Middle frontal gyrus (tissue), 1 donor: ENCODE data around the gene CENPV.
"Not testable (repeated sequence)": the region's sequence is repeated elsewhere in the genome, so short reads cannot be mapped to it uniquely, and the experiment has no call there.

ENCODE experiments used
- DNase-seq: peaks from one replicate; pipeline ENCODE4 v3.0.0-alpha.2; 2015; ENCODE audit warnings: low spot score; ENCODE audit errors: extremely low spot score

The CENPV gene

DNA sequence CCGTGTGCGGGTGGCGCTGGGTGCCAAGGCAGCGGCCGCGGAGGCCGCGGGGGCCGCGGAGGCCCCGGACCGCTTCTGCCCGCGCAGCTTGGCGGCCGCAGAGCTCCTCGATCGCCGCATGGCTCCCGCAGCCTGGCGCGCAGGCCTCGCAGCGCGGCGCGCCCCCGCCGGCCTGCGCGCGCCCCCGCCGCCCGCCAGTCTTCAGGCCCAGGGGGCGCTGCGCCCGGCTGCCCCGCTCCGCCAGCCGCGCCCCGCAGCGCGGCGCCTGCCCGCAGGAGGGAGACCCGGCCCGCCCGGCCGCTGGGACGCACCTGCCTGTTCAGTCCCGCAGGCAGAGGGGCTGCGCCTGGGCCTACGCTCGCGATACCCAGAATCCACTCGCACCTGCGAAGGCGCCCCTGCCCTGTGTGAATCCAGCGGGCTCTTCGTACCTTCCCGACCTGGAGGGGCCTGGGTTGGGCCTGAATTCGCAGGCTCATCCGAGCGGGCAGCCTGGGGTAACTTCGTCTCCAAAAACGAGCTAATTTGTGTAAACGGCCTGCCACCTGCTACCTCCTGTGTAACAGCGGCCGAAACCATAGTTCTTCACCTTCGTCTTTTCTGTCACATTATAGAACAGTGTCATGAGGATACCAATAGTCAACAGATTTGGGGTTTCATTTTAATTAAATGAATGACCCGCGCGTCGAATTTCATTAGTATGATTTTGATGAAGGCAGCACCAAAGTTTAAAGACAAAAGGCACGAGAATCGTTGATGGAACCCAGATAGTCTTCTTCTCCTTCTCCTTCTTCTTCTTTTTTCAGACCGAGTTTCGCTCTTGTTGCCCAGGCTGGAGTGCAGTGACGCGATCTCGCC is at the start of gene CENPV:
TSS of gene CENPV (minus strand) at position 153 of the 858 bp plus-strand sequence. CDS start at position 120, 33 bp downstream.
- DNase-seq, result no peak

DNA sequence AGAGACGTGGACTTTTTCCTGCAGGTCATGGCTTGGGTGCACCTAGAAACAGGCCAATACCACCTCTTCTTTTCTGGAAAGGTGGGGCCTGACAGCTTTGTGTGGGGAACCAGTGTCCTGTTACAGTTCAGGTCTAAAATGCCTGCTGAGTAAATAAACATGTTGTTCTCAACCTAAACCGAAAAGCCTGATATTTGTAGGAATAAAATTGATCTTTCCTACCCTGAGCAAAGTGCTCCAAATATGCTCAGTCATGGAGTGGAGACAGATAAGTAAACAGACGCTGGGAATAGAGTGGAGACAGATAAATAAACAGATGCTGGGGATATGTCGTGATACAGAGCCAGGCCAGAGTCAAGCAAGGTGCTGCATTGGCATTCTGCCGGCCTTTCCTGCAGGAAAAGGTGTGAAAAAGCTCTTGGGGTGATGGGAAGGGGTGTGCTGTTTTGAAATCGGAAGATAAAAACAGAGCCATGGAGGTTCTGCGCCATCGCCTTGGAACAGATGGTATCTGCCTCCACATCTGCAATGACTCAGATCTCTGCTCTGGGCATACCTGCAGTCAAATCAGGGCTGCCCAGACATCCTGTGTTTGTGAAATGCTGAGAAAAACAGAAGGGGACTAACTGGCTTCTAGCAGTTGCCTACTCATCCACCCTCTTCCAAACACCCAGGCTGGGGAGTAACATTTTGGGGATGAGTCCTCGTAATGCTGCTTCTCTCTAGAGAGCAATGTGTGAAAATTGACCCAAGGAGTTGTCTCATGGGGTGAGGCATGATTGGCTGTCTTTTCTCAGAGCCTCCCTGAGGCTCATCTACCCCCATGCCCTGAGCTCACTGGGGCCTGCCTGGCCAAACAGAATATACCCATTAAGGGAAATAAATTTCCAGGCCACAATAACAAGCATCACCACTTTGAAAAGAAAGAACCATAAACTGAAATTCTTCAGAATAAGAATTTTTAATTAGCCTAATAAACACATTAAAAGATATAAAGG is 45.3 kb upstream of the CENPV start:
- peak; percentile 29 for DNase-seq

DNA sequence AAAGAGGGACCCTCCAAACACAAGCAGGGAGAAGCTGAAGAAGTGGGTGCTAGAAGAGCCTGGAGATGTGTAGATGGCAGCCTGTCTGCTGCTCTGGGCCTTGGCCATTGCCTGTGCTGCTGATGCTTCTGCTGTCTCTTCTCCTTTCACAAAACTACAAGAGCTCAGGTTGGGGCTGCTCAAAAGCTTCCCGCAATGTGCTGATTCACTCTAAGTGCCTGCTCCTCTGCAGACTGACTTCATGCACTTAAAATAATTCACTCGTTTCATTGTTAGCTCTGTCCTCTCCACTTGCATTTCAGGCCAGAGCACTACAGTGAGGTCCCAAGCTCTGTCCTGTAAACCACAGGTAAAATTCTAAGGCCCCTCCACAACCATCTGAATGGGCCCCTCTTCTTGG is 43.4 kb upstream of the CENPV start:
- DNase-seq, result not testable (repeated sequence)

DNA sequence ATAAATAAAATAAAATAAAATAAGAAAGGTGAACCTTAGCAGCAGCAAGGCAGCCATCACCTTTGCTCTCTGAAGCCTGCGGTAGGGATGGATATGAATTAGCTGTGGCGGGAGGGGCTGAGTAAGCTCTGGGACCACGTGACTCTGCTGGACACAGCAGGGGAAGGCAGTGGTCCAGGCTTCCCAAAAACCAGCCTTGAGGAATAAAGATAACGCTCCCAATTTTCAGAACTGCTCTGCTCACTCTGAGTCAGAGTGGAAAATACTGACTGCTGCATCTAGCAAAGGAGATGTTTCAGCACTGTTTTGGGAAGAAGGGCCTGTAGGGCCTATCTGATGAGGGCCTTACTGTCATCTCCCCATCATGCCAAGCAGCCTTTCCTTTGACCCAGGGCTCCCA is 42.6 kb upstream of the CENPV start:
- not testable (repeated sequence) for DNase-seq

DNA sequence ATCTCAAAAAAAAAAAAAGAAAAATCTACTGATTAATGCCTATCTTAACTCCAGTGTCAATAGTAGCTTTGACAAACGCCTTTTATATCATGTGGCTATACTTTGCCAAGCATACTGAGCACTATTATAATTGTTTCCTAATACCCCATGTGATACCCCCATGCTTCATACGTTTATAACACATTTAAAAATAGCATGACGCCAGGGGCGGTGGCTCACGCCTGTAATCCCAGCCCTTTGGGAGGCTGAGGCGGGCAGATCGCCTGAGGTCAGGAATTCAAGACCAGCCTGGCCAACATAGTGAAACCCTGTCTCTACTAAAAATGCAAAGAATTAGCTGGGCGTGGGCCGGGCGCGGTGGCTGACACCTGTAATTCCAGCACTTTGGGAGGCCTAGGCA is 39.2 kb upstream of the CENPV start:
- not testable (repeated sequence) for DNase-seq

DNA sequence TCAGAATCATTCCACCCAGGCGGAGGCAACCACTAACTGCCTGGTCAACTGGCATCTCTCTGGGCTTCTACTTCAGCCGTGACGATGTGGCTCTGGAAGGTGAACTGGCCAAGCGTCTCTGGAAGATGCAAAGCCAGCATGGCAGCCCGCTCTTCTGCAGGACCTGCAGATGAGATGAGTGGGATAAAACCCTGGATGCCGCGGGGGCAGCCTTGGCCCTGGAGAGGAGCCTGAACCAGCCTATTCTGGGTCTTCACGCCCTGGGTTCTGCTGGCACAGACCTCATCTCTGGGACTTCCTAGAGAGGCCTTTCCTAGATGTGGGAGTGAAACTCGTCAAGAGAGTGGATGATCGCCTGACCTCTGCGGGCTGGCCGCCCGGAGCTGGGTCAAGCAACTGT is 38.2 kb upstream of the CENPV start:
- DNase-seq, result no peak

DNA sequence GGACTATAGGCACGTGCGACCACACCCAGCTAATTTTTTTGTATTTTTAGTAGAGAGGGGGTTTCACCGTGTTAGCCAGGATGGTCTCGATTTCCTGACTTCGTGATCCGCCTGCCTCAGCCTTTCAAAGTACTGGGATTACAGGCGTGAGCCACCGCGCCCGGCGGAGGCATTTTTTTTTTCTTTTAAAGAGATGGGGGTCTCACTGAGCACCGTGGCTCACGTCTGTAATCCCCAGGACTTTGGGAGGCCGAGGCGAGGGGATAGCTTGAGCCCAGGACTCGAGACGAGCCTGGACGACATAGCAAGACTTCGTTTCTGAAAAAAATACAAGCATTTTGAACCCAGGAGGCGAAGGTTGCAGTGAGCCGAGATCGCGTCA is 32.8 kb upstream of the CENPV start:
- DNase-seq, result not testable (repeated sequence)

DNA sequence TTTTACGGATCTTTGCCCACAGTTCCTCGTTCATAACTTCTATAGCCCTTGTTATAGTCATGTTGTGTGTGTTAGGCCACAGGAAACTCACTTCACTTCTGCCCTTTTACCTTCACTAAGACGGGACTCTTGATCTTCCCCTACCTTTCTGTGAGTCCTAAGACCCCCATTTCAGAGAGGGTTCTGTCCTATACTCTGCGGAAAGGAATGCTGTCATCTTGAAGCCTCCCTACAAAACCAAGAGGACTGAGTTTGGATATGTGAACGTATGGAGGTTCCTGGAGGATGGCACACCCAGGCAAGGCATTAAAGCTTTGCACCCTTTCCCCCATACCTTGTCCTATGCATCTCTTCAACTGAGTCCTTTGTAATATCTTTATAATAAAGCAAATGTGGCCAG is 31.3 kb upstream of the CENPV start:
- no peak for DNase-seq

DNA sequence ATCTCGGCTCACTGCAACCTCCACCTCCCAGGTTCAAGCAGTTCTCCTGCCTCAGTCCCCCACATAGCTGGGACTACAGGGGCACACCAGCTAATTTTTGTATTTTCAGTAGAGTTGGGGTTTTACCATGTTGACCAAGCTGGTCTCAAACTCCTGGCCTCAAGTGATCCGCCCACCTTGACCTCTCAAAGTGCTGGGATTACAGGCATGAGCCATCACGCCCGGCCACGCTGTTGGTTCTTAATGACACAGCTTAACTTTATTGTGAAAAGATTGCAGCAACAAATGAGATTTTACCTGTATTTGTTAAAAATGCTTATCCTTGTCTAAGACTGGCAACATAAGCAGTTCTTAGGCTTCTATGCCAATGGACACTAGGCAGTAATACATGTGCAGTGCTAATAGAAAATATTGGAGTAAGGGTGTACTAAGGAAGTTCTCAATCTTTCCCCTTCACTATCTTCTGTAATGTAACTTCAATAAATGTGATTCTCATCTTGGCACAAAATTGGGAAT is 30.6 kb upstream of the CENPV start:
- DNase-seq, result no peak

DNA sequence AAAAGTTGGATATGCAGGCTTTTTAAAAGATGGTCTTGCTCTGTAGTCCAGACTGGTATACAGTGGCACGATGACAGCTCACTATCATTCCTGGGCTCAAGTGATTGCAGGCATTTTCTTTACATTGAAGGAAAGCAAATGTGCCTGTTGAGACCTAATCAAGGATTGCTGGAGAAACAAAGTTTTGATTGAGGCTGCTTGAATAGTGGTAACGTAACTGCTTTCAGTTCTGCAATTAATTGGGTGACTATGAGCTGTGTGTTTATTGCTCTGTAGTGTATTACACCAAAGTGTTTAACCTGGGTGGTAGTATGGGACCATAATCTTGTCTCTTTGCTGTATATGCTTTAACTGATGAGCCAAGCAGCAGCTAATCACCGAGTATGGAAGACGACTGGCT is 29.9 kb upstream of the CENPV start:
- DNase-seq, result no peak

DNA sequence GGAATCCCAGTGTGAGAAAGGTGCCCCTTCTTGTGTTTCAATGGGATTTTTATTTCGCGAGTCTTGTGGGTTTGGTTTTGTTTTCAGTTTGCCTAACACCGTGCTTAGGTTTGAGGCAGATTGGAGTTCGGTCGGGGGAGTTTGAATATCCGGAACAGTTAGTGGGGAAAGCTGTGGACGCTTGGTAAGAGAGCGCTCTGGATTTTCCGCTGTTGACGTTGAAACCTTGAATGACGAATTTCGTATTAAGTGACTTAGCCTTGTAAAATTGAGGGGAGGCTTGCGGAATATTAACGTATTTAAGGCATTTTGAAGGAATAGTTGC is 28.2 kb upstream of the CENPV start:
- DNase-seq, result no peak

DNA sequence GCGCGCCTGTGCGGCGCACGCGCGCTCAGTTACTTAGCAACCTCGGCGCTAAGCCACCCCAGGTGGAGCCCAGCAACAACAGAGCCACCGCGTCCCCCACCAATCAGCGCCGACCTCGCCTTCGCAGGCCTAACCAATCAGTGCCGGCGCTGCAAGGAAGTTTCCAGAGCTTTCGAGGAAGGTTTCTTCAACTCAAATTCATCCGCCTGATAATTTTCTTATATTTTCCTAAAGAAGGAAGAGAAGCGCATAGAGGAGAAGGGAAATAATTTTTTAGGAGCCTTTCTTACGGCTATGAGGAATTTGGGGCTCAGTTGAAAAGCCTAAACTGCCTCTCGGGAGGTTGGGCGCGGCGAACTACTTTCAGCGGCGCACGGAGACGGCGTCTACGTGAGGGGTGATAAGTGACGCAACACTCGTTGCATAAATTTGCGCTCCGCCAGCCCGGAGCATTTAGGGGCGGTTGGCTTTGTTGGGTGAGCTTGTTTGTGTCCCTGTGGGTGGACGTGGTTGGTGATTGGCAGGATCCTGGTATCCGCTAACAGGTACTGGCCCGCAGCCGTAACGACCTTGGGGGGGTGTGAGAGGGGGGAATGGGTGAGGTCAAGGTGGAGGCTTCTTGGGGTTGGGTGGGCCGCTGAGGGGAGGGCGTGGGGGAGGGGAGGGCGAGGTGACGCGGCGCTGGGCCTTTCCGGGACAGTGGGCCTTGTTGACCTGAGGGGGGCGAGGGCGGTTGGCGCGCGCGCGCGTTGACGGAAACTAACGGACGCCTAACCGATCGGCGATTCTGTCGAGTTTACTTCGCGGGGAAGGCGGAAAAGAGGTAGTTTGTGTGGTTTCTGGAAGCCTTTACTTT is 27.6 kb upstream of the CENPV start, which contains the start of gene UBB:
TSS of gene UBB (plus strand) at position 452 of the 856 bp plus-strand sequence. CDS start 817 bp downstream, outside the sequence.
- peak; percentile 92 for DNase-seq

DNA sequence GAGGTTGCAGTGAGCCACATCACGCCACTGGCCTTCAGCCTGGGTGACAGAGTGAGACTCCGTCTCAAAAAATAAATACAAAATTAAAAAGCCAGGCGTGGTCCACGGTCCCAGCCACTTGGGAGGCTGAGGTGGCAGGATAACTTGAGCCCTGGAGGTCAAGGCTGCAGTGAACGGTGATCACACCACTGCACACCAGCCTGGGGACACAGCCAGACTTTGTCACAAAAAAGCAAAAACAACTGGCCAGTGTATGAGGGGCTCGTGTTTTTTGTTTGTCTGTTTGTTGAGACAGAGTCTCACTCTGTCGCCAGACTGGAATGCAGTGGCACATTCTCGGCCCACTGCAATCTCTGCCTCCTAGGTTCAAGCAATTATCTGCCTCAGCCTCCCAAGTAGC is 26.4 kb upstream of the CENPV start:
- no peak for DNase-seq

DNA sequence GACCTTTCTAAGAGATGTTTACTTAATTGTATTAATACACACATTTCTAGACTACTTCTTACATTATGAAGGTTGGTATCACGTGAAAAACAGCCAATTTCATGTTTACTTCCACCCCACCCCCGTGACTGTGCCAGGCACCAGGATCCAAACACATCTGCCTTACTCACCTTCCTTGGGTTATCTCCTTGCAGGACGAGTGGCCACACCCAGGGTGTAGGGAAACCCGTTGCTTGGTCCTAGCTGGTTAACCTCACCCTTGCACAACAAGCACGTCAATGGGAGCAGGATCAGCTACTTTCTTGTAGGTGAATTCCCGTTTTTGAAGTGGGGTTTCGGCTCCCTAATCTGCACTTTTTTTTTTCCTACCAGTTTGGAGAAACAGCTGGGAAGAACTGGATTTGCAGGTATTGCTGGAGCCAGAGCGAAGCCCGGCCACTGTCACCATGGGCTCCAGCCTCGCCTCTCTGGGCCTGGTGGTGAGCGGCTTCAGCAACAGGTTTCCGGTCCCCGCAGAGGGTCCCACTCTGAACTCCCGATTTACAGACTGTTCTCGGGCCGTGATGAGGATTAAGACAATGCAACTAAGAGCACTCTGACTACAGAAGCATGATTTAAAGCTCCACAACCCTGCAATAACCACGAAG is 25.5 kb upstream of the CENPV start:
- DNase-seq, result no peak

DNA sequence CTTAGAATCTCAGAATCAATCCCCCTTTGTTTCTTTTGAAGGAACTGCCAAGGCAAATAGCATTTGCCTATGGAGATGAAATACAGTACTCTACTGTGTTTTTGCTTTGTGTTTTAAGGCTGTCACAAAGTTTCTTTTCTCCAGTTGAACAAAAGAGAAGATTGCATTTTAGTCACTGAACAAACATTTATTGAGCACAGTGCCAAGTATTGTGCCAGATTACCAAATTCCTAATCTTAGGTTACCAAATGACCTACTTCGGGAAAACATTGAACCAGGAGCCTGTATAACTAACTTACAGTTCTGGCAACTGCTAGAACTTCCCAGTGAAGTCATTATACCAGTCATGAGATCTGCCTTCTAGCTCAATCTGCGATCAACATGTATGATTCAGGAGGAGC is 24.7 kb upstream of the CENPV start:
- DNase-seq, result peak; percentile 52

DNA sequence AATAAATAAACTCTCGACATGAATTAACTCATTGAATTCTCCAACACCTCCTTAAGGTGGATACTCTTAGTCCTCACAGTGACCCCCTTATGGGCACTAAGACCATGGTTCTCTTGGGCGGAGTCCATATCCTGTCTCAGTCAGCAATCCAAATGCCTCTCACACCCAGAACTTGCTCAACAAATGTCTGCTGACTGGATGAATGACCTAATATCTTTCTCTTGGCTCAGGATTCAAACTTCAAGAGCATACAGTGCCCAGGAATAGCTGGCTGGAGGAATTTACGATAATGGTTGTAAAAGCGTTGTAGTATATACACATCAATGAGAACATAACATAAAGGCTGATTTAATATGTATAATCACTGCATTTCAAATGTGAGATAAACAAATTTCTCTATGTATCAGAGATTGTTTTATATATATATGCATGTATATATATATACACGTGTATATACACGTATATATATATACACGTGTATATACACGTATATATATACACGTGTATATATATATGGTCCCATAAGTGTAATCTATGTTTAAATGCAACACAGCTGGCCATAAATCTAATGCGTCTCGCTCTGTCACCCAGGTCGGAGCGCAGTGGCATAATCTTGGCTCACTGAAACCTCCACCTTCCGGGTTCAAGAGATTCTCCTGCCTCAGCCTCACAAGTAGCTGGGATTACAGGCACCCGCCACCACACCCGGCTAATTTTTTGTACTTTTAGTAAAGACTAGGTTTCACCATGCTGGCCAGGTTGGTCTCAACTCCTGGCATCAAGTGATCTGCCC is 21.1 kb upstream of the CENPV start:
- DNase-seq, result no peak

DNA sequence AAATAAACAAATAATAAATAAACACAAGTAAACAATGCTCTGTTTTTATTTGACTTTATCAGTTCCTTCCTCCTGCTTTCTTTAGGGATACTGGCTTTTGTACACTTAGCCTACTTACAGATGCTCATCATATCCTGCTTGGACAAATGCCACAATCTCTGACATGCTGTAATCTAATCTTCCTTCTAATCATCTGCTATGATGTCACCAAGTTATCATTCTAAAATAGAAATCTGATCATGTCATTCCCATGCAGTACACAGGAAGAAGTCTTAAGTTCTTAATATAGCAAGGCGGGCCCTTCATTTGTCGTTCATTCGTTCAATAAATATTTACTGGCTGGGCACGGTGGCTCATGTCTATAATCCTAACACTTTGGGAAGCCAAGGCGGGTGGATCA is 18.5 kb upstream of the CENPV start:
- DNase-seq, result no peak

DNA sequence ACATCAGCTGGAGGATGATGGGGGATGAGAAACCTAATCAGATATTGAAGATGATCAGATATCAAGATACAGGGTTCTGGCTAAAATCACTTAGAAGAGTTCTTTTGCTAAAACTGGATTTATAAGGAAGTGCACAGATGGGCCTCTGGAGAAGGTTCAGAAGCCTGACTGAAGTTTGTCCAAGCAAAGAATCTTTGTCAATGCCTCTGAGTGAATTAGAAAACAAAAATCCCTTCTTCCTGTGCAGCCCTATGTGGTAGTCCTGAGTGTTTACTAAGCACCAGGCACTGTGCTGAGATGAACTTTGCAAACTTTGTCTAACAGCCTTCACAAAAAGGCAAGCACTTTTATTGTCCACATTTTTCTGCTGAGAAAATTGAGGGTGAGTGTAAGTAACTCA is 11.4 kb upstream of the CENPV start:
- no peak for DNase-seq

DNA sequence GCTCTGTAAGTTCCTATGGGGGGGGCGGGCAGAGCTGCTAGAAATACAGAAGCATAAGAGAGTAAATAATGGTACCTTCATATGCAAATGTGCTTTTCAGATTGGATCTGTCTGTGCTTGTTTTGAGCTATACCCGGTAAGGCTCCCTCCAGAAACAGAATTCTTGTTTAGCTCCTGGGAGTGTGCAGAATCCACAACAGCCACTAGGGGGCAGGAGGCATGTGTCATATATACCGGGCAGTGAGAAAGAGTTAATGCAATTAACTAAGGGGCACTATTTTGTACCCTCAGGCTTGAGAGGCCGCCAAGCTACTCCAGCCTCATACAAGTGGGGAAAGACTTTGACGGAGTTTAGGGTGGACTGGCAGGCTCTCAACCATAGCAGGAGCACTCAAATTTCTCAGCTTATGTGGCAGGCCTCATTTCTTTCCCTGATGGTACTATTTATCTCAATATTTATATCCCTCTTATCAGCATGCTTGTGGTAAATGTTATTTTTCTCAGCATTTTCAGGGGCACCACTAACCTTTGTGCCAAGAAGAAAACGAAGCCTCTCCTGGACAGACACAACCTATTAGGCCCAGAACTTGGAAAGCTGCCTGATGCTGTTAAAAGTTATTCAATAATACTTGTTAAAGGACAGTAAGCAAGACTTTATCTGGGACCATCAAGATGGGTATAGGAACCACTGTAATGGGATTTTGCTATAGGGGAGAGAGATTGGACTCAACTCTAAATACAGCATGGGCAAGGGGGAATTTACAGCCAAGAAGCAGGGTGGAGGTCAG is 10.7 kb upstream of the CENPV start:
- DNase-seq, result no peak
